K562 (cell line): ENCODE results near the gene HNRNPF. TPM values are rescaled to one million over a fixed set of nuclear protein-coding genes. Genes with fewer than 3 reads are reported as not detected.

Source experiments
- EGR1 ChIP-seq: fragments of 450-650 bp; conservative IDR thresholded peaks from 2 replicates; pipeline ENCODE4 v1.6.1; 2017; ENCODE audit warnings: mild to moderate bottlenecking
- FIP1L1 ChIP-seq: fragments of 200-400 bp; formaldehyde crosslinking; IDR thresholded peaks from 2 replicates; pipeline ENCODE4 v1.6.1; 2018; ENCODE audit warnings: mild to moderate bottlenecking, low read depth, low read length; ENCODE audit not compliant: poor library complexity, severe bottlenecking
- FOXP1 ChIP-seq: sonication (generic); formaldehyde crosslinking; IDR thresholded peaks from 2 replicates; pipeline ENCODE4 v1.8.0; 2022; ENCODE audit warnings: mild to moderate bottlenecking, missing genetic modification reagents
- GABPB2 ChIP-seq: fragments of 250-450 bp; sonication (Bioruptor Pico); conservative IDR thresholded peaks from 2 replicates; pipeline ENCODE4 v1.5.1; 2021; ENCODE audit warnings: mild to moderate bottlenecking
- HDAC1 ChIP-seq, 2 experiments: fragments of 450-650 bp; IDR thresholded peaks; 2 replicates each; pipeline ENCODE4 v1.6.1; 2016 to 2017; ENCODE audit warnings: inconsistent platforms in 1 of 2, mild to moderate bottlenecking in 1 of 2, moderate library complexity in 1 of 2
- HINFP ChIP-seq: fragments of 450-650 bp; conservative IDR thresholded peaks from 2 replicates; pipeline ENCODE4 v1.6.1; 2016; ENCODE audit warnings: missing genetic modification characterization, low read depth, mild to moderate bottlenecking, control low read depth, missing compliant biosample characterization
- HNRNPLL ChIP-seq: fragments of 200-400 bp; formaldehyde crosslinking; IDR thresholded peaks from 2 replicates; pipeline ENCODE4 v1.6.1; 2017; ENCODE audit warnings: low read length, low read depth, mild to moderate bottlenecking; ENCODE audit not compliant: poor library complexity, severe bottlenecking
- HOXB6 ChIP-seq: fragments of 250-450 bp; sonication (Bioruptor Pico); IDR thresholded peaks from 2 replicates; pipeline ENCODE4 v1.5.1; 2022; ENCODE audit warnings: mild to moderate bottlenecking, borderline replicate concordance
- JUN ChIP-seq, 2 experiments: sonication (generic) in 1 of 2; formaldehyde crosslinking in 1 of 2; IDR thresholded peaks; 2 replicates each; pipeline versions ENCODE4 v1.6.1 to v1.8.0; 2012 to 2022; ENCODE audit warnings: borderline replicate concordance in 2 of 2, mild to moderate bottlenecking in 2 of 2, improper control_type of control experiment in 1 of 2, low read depth in 1 of 2, low read length in 1 of 2, missing genetic modification reagents in 1 of 2
- MAFF ChIP-seq: IDR thresholded peaks from 2 replicates; pipeline ENCODE4 v1.6.1; 2012; ENCODE audit warnings: low read length, improper control_type of control experiment
- NFYB ChIP-seq: IDR thresholded peaks from 2 replicates; pipeline ENCODE4 v1.6.1; 2011; ENCODE audit warnings: mild to moderate bottlenecking, moderate library complexity; ENCODE audit not compliant: insufficient read length; ENCODE audit errors: extremely low read depth
- RCOR1 ChIP-seq, 2 experiments: IDR thresholded peaks; 2 replicates each; pipeline ENCODE4 v1.6.1; 2012; ENCODE audit warnings: low read depth in 2 of 2, low read length in 2 of 2, borderline replicate concordance in 1 of 2, improper control_type of control experiment in 1 of 2
- TEAD1 ChIP-seq, 2 experiments: fragments of 450-650 bp in 1 of 2; sonication (generic) in 1 of 2; formaldehyde crosslinking; IDR thresholded peaks; 2 replicates each; pipeline versions ENCODE4 v1.4.0 to v1.8.0; 2020 to 2022; ENCODE audit warnings: mild to moderate bottlenecking in 2 of 2, missing genetic modification reagents in 1 of 2
- TRIM25 ChIP-seq: fragments of 450-650 bp; IDR thresholded peaks from 2 replicates; pipeline ENCODE4 v1.7.0; 2016; ENCODE audit warnings: borderline replicate concordance
- ZBTB11 ChIP-seq, 3 experiments: fragments of 200-800 bp in 1 of 3; fragments of 250-450 bp in 1 of 3; fragments of 450-650 bp in 1 of 3; sonication (Bioruptor Pico) in 1 of 3; sonication (Bioruptor generic) in 1 of 3; formaldehyde crosslinking in 1 of 3; IDR thresholded peaks; 2 replicates each; pipeline versions ENCODE4 v1.6.1 to v1.8.0; 2016 to 2022; ENCODE audit warnings: mild to moderate bottlenecking in 2 of 3, missing genetic modification characterization in 2 of 3, missing compliant biosample characterization in 1 of 3, moderate library complexity in 1 of 3
- ZFP36 ChIP-seq: fragments of 150-350 bp; IDR thresholded peaks from 2 replicates; pipeline ENCODE4 v1.6.1; 2018; ENCODE audit warnings: low read length, low read depth; ENCODE audit not compliant: partially characterized antibody
- ZNF431 ChIP-seq: sonication (generic); formaldehyde crosslinking; IDR thresholded peaks from 2 replicates; pipeline ENCODE4 v1.8.0; 2022; ENCODE audit warnings: mild to moderate bottlenecking, missing genetic modification reagents
- ZNF785 ChIP-seq: fragments of 250-450 bp; sonication (Bioruptor Pico); IDR thresholded peaks from 2 replicates; pipeline ENCODE4 v1.4.0; 2020; ENCODE audit warnings: mild to moderate bottlenecking
- polyA plus RNA-seq, 8 experiments: library from polyadenylated mRNA; depleted of rRNA in 4 of 8; stranded (reverse) in 5 of 8; unstranded in 3 of 8; fragments of >200 nt; fragmentation: Nextera tagmentation in 2 of 8; fragmentation: Illumina TruSeq in 1 of 8; extraction: Ambion mirVana in 2 of 8; extraction: Trizol in 1 of 8; gene quantifications; 2 replicates each; pipeline versions ENCODE4 v1.2.1 to v1.2.3, GENCODE V29; 2011 to 2014; ENCODE audit warnings: inconsistent platforms in 1 of 8, missing spikeins in 1 of 8
- total RNA-seq, 7 experiments: library from RNA; depleted of rRNA in 6 of 7; stranded (reverse); fragments of >200 nt in 6 of 7; fragmentation: Illumina TruSeq in 2 of 7; extraction: Trizol in 2 of 7; gene quantifications; 2 replicates each; pipeline versions ENCODE4 v1.2.1 to v1.2.3, GENCODE V29; 2011 to 2021; ENCODE audit warnings: low replicate concordance in 1 of 7

The HNRNPF gene
- total and polyA plus RNA-seq, 9 of the 15 experiments (the other 6 are each of a cell fraction or from before 2014, with no cell fraction given) = 192 to 489 (median 416) TPM

GRCh38 chr10:43396061-43396927, 12.7 kb downstream of the HNRNPF start (continued):
- TF ChIP-seq ZBTB11 (CRISPR knock-in tag; IDR thresholded peaks at IDR 0.05) (peak in 1 of 3 experiments; percentile 74; a peak in 2 of 6 replicates), NFYB (peak; percentile 49), EGR1 (no peak; the same call in 1 of the 2 replicates), TEAD1 (CRISPR knock-in tag; IDR thresholded peaks at IDR 0.05) (peak in 1 of 2 experiments; percentile 77; a peak in 2 of 4 replicates), HINFP (tag) (no peak), ZNF431 (CRISPR knock-in tag) (no peak), HOXB6 (CRISPR knock-in tag) (no peak), HNRNPLL (peak; percentile 76), TRIM25 (no peak), RCOR1 (IDR thresholded peaks at IDR 0.05; ENCODE audit: borderline replicate concordance in 1 of 2, low read depth in 2 of 2, low read length in 2 of 2) (peak in 1 of 2 experiments; percentile 51; a peak in 2 of 4 replicates), GABPB2 (CRISPR knock-in tag) (no peak), FIP1L1 (peak; percentile 78), MAFF (peak; percentile 4; the same call in 1 of the 2 replicates), FOXP1 (CRISPR knock-in tag) (peak; percentile 77), JUN (IDR thresholded peaks at IDR 0.05; ENCODE audit: borderline replicate concordance, low read depth, low read length) (no peak), JUN (CRISPR knock-in tag; IDR thresholded peaks at IDR 0.05; ENCODE audit: borderline replicate concordance) (peak; percentile 58; the same call in 1 of the 2 replicates), ZNF785 (CRISPR knock-in tag) (no peak), ZFP36 (no peak), HDAC1 (IDR thresholded peaks at IDR 0.05) (peak in 1 of 2 experiments; percentile 42; a peak in 1 of 4 replicates)
